ENCODE results near the gene GIT2. TPM values are rescaled to one million over a fixed set of nuclear protein-coding genes. Genes with fewer than 3 reads are reported as not detected.
"Not testable (repeated sequence)": the region's sequence is repeated elsewhere in the genome, so short reads cannot be mapped to it uniquely, and the experiment has no call there.

Gene GIT2
- total RNA-seq, 1 donor from 2014 or later, result 38.4 TPM

DNA sequence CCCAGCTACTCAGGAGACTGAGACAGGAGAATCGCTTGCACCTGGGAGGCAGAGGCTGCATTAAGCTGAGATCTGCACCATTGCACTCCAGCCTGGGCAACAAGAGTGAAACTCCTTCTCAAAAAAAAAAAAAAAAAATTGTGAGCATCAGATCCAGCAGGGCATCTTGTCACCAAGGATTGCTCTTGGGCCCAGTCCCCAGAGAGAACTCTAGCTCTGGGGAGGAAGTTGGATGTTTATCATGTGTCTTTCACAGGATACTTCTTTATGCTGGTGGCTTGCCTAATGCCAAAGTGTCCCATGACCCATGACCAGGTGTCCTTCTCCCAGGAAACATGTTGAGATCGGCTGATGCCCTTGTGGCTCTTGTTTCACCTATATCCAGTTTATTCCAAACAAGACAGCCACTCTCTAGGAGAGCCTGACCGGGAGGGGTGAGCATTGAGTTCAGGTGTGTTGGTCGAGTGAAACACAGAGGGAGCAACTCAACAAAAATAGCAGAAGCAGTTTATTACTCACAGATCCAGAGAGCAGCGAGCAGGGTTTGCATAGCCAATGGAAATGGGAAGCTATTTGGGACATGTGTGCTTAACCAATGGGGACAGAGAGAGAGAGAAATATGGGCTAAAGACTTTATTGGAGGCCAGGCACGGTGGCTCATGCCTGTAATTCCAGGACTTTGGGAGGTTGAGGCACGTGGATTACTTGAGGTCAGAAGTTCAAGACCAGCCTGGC, 102.7 kb downstream of the GIT2 start:
- no peak overlapping the region for H3K27ac Mint-ChIP-seq
- peaks cover 11% of the 10 kb centered on the region for H3K27me3 Mint-ChIP-seq
- no peaks in the 10 kb centered on the region for H3K36me3 Mint-ChIP-seq
- H3K4me3 Mint-ChIP-seq, result no peak overlapping the region
- no peak for DNase-seq (ENCODE audit: extremely low spot score, unreplicated experiment)
- TF ChIP-seq, protein P1, sequence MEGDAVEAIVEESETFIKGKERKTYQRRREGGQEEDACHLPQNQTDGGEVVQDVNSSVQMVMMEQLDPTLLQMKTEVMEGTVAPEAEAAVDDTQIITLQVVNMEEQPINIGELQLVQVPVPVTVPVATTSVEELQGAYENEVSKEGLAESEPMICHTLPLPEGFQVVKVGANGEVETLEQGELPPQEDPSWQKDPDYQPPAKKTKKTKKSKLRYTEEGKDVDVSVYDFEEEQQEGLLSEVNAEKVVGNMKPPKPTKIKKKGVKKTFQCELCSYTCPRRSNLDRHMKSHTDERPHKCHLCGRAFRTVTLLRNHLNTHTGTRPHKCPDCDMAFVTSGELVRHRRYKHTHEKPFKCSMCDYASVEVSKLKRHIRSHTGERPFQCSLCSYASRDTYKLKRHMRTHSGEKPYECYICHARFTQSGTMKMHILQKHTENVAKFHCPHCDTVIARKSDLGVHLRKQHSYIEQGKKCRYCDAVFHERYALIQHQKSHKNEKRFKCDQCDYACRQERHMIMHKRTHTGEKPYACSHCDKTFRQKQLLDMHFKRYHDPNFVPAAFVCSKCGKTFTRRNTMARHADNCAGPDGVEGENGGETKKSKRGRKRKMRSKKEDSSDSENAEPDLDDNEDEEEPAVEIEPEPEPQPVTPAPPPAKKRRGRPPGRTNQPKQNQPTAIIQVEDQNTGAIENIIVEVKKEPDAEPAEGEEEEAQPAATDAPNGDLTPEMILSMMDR (conservative IDR thresholded peaks at IDR 0.05), result no peak
- H3K9me3 Mint-ChIP-seq, result no peaks in the 10 kb centered on the region
- H3K4me1 Mint-ChIP-seq (ENCODE audit: unreplicated experiment), result peaks cover 6% of the 10 kb centered on the region

DNA sequence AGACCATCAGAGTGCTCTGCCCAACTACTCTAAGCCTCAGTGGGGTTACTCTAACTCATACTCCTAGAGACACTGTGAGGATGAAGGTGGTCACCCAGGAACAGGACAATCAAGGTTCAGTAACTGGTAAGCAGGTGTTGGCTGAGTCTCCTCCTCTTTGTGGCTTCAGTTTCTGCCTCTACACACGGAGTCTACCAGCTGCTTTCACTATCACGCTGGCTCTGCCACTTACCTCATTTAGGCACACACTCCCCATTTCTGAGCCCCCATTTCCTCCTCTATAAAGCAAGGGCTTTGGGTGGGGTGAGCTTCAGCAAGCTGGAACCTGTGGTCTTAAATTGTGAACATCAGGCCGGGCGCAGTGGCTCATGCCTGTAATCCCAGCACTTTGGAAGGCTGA, 103.4 kb downstream of the GIT2 start:
- Mint-ChIP-seq H3K36me3 (no peaks in the 10 kb centered on the region), H3K9me3 (no peaks in the 10 kb centered on the region), H3K27me3 (peaks cover 11% of the 10 kb centered on the region), H3K27ac (no peak overlapping the region), H3K4me1 (ENCODE audit: unreplicated experiment) (peaks cover 6% of the 10 kb centered on the region), H3K4me3 (no peak overlapping the region)
- no peak for DNase-seq (ENCODE audit: extremely low spot score, unreplicated experiment)
- TF ChIP-seq, protein P1 (conservative IDR thresholded peaks at IDR 0.05), result no peak

DNA sequence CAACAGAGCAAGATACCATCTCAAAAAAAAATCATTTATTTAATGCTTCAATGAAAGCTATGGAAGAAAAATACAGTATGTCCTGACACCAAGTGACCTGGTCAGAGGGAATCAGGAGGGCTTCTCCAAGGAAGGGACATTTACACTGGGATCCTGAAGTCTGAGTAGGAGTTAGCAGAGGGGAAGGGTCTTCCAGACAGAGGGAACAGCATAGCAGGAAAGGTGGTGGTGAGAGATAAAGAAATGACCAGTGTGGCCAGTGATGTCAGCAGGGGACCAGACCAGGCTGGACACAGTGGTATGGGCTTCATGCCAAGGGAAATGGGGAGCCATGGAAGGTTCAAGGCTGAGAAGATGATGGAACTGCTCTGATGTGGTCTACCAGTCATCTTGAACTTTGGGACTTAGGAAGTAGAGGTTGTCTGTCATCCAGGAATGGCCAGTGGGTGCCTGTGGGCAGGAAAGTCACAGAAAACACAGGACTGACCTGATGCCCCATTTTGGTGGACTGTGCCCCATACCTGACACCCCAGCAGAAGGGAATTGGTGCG, 103.9 kb downstream of the GIT2 start:
- Mint-ChIP-seq H3K4me3 (no peak overlapping the region), H3K36me3 (no peaks in the 10 kb centered on the region), H3K4me1 (ENCODE audit: unreplicated experiment) (peaks cover 6% of the 10 kb centered on the region), H3K9me3 (no peaks in the 10 kb centered on the region), H3K27ac (no peak overlapping the region), H3K27me3 (peaks cover 11% of the 10 kb centered on the region)
- DNase-seq (ENCODE audit: extremely low spot score, unreplicated experiment), result no peak
- TF ChIP-seq, protein P1 (conservative IDR thresholded peaks at IDR 0.05), result no peak

DNA sequence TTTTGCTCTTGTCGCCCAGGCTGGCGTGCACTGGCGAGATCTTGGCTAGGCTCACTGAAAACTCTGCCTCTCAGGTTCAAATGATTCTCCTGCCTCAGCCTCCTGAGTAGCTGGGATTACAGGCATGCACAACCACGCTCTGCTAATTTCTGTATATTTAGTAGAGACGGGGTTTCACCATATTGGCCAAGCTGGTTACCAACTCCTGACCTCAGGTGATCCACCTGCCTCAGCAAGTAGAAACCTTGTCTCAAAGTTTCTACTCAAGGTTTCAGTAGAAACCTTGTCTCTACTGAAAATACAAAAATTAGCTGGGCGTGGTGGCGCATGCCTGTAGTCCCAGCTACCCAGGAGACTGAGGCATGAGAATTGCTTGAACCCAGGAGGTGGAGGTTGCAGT, 104.4 kb downstream of the GIT2 start:
- not testable (repeated sequence) for H3K36me3 Mint-ChIP-seq; DNase-seq (ENCODE audit: extremely low spot score, unreplicated experiment); H3K4me1 Mint-ChIP-seq (ENCODE audit: unreplicated experiment); H3K4me3 Mint-ChIP-seq; H3K27ac Mint-ChIP-seq; H3K9me3 Mint-ChIP-seq
- H3K27me3 Mint-ChIP-seq, result peaks cover 11% of the 10 kb centered on the region

DNA sequence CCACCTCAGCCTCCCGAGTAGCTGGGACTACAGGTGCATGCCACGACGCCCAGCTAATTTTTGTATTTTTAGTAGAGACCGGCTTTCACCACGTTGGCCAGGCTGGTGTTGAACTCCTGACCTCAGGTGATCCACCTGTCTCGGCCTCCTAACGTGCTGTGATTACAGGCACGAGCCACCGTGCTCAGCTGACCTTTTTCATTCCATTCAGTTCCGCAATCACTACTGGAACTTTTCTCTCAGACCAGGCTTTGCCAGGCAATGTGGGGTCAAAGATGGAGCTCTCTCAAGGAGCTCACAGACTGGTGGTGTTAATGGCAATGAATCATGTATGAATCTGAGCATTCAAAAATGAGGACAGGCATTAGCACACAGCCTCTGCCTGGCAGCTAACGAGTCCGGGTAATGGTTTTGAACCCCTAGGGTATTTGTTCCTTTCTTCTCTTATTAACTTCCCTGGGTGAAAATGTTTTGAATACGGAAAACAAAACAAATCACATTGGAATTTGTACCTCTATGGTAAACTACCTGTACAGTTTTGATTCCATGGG, 105.5 kb downstream of the GIT2 start:
- peaks cover 6% of the 10 kb centered on the region for H3K4me1 Mint-ChIP-seq (ENCODE audit: unreplicated experiment)
- TF ChIP-seq, protein P1 (conservative IDR thresholded peaks at IDR 0.05), result no peak
- DNase-seq (ENCODE audit: extremely low spot score, unreplicated experiment), result no peak
- H3K27ac Mint-ChIP-seq, result no peak overlapping the region
- H3K27me3 Mint-ChIP-seq, result peaks cover 11% of the 10 kb centered on the region
- H3K4me3 Mint-ChIP-seq, result no peak overlapping the region
- H3K36me3 Mint-ChIP-seq, result no peaks in the 10 kb centered on the region
- H3K9me3 Mint-ChIP-seq, result no peaks in the 10 kb centered on the region

All from type B pancreatic cell (in vitro differentiated cells).